GM03348 (cell line): ENCODE data around the gene FDXR.

Experiments used
- DNase-seq: peaks from one replicate; pipeline ENCODE4 v3.0.0; 2012; ENCODE audit warnings: low spot score

FDXR gene

DNA sequence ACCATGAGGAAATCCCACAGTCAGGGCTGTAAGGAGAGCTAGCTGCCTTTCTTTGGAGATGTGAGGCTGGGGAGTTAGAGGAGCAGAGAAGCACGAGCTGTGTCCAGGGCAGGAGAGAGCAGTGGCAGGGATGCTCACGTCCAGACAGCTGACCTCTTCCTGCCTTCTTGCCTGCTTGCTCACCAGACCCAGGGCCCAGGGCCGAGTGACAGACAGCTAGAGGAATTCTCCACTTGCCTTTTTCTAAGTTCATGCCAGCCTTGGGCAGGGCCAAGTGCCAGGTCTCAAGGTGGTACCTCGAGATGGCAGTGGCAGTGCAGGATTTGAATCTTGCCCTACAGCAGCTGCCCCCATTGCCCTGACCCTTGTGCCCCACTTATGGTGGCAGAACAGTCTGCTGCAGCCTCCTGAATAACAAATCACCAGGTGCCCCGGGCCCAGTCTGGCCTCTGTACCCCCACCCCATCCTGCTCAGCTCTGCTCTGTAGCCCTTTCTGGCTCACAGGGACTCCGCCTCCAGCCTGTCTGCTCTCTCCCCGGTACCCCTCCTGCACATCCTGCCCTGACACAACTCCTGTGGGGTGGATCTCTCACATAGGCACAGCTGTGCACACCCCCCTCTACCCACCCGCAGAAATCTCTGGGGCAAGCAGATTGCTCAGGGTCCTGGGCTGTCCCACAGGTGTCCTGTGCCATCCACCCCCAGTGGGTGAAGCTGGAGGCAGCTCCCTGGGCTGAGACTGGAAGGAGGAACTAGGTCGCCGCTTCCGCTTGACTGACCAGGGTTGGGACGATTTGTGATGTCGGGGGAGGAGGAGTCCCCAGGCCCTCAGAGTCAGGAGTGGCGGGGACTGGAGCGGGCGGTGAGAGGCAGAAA lies 39.1 kb downstream of the FDXR start:
- DNase-seq, result peak; percentile 69

DNA sequence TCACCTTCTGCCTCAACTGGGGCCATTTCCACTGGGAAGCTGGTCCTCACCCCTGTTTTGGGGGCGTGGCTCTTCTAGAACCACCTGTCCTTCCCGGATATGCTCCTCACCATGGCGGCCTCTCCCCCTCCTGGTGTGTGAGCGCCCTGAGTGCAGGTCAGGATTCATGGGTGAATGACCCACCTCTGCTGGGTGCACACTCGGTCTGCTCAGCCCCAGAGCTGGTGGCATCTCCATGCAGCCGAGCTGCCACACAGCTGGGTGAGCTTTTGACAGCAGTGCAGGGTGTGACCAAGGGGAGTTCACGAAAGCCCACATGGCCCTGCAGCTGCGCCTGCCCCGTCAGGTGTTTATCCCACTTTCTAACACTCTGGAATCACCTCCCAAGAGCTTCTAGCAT lies 40.4 kb downstream of the FDXR start:
- DNase-seq, result no peak

DNA sequence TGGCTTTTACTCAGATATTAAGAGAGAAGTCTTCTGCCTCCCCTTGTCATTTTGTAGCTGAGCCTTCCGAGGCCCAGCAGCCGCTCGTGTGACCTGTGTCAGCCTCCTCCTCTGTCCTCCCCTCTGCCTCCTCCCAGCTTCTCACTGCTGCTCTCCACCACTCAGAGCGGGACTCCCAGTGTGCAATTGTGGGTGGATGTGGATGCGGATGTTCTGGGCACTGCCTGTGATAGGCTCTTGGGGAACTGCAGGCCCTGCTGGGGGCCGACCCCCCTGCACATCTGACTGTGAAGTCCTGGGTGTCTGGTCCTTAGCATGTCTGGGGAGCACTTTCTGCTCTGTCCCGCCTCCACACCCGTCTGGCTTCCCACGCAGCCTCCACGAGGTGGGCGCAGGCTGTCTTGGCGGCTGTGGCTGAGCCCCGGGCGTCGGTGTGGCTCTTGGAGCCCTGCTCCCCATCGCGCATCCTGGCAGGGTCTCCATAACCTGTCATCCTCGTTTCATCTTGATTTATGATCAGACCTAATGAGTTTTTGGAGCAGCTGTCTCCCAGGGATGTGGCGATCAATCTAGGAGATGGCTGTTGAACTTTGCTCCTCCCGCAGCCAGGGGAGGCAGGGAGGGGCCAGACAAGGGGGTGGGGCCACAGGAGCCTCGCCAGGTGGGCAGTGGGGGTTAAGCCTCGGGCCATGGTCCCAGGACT lies 41.2 kb downstream of the FDXR start:
- DNase-seq, result no peak

DNA sequence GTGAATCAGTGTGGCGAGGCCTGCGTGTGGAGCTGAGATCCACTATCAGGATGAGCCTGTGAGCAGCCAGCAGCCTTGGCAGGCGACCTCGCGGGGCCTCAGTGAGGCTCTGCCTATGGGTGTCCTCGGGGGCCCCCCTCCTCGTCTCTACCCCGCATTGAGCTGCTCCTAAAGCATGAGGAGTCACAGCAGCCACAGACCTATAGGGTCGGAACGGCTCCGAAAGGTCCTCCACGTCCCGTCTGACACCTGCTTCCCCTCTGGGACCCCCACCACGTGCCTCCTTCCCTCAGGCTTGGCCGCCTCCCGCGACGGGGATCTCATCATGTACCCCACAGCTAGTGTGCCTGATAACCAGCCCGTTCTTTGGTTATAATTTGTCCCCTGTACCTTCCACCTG lies 41.9 kb downstream of the FDXR start:
- no peak for DNase-seq

DNA sequence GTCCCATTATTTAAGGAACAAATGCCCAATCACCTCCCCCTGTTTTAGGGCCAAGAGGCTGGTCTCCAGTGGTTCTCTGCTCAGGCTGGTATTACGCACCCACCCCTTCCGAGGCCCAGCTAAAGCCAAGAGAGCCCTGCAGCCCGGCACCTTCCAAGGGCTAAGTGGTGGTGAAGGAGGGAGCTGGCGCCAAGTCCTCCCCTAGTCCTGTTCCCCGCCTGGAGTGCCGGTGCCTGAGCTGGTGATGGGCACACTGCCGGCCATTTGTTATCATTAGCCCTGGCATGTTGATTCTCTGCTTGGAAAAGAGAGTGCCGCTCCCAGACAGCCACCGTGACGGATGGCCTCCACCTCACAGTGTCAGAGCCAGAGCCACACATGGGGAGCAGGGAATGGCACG lies 45.0 kb downstream of the FDXR start:
- DNase-seq, result no peak

DNA sequence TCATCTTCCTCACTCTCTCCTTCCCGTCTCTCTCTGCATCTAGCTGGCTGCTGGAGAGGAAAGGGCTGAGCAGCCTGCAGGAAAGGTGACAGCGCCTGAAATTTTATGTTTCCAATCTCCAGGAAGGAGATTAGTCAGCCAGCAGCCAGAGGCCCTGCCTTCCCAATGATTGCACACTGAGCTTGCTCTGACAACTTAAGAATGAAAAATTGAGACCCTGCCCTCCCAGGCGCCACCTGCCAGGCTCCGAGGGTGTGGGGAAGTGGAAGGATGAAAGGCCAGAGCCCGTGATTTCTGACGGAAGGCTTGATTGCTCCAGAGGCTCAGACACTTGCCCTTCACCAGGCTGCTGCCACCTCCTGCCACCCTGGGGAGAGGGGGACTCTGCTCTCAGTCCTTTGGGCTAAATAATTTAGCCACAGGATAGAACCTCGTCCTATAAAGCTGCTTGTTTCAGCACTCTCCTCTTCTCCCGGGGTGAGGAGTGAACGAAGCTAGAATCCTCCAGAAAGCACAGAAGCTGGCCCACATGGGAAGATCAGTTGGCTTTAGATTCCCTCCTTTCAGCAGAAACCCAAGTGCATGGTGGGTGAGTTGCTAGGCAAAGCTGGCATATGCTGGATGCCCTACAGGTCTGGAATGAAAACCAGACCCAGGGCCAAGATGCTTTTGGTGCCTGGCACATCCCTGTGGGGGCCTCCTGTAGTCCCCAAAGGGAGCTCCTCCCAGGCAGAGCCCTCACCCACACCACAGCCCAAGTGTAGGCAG lies 46.7 kb downstream of the FDXR start:
- DNase-seq, result no peak

DNA sequence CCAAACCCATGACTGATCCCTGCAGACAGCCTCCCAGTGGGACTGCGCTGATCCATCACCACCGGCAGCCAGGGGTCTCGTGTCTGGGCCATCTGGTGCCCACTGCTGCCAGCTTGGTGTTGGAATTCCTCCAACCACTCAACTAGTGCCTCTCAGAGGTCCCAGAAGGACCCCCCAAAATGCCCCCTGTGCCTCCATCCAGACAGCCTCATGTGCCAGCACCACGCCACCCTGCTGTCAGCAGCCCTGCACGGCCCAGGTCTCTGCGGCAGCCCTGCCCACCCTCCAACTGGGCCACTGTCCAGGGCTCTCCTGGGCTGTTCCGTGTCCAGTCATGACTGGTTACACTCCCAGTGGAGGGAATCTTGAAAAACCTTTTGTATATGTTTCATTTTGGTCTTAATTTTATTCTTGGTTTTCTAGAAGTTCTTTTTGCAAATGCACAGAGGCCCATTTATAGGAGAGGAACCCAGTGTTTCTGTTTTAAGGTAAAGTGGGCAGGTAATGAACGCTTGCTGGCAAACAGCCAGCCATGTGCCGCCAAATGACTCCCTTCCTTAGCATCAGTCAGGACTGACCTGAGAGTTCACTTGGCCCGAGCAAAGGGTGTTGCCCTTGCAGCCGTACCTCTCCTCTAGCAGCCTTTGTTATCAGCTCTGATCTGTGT lies 47.7 kb downstream of the FDXR start:
- DNase-seq, result no peak

DNA sequence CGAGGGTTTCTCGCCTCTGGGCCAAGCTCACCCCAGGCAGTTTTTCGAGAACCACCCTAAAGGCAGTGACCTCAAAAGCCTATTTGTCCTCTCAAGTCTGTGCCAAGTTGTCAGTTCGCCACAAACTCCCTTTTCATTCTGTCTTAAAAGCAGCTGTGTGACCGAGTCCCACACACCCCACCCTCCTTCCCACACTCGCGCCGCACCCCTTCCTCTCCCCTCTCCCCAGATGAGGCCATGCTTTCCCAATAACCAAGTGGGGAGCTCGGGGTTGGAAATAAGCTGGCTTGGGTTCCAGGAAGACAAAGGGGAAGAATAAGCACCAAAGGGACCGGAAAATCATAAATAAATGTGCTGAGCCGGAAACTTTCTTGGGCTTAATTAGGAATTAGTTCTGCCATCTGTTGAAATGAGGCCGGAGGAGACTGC lies 49.8 kb downstream of the FDXR start:
- DNase-seq, result no peak

DNA sequence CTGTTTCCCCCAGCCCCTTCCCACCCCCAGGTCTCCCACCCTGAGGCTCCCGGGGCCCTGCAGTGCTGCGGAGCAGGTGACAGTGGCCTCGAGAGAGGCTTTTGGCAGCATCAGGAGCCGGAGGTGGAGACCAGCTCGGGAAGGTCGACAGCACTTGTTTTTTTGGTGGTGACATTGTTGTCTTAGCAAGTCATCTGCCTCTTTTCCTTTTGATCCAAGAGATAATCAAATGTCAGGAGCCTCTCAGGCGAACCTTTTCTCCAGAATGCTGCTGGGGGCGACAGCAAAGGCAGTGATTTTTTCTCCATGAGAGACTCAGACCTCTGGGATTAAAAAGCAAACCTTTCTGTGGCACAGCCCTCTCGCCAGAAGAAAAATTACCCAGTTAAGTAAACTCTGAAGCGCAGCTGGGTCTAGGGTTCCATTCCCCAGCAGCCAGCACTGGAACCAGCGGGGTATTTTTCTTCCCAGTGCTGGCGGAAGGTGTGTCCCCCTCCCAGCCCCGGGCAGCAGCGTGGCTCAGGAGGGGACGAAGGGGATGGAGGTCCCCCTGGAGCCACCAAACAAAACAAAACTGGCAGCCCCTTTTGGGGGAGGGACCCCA lies 50.4 kb downstream of the FDXR start:
- DNase-seq, result no peak

DNA sequence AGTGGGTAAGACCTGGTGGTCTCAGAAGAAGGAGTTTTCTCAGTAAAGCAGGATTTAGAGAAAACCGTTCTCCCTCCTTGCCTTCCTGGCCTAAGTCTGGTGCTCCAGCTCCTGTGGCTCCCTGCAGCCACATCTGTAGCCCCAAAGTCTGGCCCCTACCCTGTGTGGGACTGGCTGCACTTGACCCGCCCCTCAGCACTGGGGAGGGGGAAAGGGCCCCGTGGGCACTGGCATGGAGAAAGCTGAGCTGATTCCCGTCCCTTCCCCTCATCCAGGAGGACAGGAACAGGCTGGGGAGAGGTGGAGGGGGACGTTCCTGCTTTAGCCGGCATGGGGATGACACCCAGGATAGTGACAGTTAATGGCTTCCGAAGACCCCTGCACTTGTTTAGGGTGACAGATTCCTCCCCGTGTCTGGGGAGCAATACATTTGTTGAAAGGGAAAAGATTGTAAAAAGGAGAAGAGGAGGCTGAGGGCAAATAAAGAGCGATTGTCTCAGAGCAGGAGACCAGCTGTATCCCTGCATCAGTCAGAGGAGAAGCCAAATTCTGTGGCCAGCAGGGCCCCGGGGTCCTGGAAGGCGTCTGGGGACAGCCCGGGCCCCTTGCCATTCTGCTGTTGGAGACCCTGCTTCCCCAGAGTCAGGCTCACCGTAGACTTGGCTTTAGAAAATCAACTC lies 51.0 kb downstream of the FDXR start:
- DNase-seq, result no peak

DNA sequence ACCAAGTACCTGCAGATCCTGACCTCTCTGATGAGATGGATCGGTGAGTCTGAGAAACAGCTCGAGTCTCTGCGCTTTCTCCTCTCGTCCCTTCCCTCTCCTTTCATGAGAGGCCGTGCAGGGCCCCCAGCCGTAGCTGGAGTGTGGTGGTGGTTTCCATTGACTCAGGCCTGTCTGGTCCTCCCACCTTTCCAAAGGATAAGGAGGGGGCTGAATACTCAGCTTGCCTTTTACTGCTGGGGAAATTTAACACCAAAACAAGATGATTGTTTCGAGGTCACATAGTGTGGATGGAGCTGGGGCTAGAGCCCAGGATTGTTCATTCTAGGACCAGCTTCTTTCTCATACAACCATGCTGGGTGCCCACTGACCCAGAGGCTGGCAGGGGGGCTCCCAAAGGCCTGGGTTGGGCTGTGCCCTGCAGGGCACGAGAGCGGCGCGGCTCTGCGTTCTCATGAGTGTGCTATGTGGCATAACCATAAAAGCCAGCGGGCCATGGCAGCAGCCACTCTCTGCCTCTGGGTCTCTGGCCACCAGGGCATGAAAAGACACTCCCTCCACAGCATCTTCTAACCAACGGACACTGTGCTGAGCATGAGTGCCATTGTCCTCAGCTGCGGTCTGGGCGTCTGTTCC lies 52.9 kb downstream of the FDXR start:
- no peak for DNase-seq

DNA sequence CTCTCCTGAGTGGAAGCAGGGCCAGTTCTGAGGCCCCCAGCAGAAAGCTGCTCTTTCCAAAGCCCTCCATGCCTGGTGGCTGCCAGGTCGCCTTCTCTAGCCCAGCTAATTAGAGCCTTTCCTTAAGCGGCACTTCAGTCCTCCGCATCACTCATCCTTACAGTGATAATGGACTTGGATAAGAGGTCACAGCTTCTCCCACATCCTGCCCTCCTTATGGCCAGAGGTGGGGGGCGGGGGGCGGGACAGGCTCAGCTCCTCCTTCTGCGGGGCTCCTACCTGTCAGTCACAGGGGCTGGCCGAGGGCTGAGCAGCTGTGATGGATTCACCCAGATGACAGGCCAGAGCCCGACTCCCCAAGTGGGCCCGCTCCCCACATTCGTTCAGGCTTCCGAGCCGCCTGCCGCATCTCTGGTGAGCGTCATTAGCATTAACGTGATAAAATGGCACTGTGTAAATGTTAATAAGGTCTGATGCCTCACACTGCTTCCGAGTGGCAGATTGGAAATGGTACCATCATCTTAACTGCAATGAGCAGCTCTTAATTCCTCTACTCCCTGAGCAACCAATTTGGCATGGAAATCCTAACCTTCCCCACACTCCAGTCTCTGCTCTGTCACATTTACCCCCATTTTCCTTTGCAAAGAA lies 54.4 kb downstream of the FDXR start:
- DNase-seq, result no peak

DNA sequence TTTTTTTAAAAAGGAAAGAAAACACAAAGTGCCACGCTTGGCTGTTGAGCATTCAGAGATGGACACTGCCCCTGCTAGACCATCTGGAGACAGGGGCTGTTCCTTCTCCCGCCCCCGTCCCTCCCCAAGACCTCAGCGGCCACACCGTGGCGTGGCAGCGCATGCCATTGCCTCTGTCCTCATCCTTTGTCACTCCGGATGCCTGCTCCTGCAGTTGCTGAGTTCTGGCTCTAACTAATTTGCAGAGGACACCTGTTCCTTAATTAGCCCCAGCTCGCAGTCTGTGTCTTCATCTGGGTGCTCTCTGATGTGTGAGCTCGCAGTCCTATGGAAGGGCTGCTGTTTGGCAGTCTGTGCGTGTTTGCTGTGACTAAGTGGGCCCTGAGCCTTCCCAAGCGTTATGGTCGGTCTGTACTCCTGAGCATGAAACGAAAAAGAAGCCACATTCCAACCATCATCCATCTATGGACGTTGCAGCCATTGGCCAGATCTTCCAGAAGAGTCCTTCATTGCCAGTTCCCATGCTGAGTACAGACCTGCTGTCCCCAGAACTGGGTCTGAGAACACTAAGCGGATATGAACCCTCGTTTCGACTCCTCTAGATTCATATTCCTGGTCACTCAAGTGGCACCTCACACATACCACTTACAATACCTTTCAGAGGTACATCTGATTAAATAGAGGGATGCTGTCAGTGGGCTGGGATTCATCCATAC lies 55.7 kb downstream of the FDXR start:
- no peak for DNase-seq

DNA sequence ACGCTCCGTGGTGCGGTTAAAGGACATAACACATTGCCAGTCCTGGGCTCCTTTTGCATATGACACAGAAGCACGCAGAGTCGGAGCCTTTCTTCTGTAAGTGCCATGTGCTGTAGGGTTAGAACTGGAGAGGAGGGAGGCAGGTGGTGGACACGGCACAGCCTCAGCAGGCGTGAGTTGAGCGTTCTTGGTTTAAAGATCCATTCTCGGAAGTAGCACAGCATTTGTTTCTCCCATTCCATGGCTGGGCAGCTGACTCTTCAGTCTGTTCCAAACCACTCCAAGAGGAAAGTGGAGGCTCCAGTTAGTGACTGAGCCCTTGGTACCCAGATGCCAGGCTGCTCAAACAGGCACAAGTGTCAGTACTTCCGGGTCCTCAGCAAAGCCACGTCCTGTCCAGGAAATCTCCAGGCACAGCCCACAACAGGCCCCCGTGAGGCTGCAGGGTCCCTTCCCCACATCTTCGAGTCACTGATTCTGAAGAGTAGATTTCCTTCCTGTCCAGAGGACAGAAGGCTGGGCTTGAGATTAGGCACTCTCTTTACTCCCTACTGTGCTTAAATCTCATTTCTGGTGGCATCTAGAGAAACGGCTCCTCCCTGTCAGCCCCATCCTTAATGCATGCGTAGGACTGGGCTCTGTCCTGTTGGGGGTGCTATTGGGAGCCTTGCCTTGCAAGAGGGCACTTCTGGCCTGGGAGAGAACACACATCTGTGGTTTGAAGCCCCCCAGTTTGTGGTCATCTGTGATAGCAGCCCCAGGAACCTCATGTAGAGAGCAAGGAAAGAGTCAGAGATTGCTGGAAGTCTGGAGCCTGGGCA lies 57.0 kb downstream of the FDXR start:
- no peak for DNase-seq

DNA sequence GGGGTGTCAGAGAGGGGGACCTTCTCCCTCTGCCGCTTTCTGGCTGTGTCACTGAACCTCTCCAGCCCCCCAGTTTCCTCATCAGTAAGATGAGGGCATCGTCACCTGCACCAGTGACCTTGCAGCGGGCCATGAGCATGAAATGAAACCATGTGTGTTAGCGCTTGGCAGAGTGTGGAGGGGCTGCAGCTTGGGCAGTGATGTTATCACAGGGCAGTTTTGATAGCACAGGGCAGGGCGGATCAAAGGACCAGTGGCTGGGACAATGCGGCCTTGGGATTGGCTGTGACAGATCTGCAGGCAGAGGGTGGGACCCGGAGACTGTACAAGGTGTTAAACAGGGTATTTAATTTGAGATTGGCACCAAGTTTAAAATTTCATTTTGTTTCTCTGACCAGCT lies 57.7 kb downstream of the FDXR start:
- no peak for DNase-seq

DNA sequence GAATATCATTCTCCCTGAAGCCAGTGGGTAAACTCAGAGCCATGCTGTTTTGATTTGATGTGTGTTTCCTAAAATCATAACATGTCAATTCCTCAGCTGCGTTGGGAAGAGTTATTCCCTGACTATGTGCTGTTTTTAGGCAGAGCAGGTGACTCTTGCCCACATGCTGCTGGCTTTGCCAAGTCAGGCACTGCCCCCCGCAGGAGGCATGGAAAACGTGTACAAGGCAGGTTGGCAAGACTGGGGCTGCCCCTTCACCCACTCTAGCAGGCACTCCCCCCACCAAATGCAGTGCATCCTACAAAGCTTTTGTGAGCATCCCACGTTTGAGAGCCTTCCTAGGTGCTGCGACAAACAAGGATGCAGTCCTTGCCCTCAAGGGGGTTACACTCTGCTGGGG lies 58.3 kb downstream of the FDXR start:
- no peak for DNase-seq
